A204.1 (cell line): Measurements from ENCODE around the gene OXTR.

Experiments
- FAIRE-seq: peaks from 2 replicates; lab custom pipeline; 2012; peaks lifted over from hg19 to GRCh38; lab: Jason Lieb, UNC

The OXTR gene

DNA sequence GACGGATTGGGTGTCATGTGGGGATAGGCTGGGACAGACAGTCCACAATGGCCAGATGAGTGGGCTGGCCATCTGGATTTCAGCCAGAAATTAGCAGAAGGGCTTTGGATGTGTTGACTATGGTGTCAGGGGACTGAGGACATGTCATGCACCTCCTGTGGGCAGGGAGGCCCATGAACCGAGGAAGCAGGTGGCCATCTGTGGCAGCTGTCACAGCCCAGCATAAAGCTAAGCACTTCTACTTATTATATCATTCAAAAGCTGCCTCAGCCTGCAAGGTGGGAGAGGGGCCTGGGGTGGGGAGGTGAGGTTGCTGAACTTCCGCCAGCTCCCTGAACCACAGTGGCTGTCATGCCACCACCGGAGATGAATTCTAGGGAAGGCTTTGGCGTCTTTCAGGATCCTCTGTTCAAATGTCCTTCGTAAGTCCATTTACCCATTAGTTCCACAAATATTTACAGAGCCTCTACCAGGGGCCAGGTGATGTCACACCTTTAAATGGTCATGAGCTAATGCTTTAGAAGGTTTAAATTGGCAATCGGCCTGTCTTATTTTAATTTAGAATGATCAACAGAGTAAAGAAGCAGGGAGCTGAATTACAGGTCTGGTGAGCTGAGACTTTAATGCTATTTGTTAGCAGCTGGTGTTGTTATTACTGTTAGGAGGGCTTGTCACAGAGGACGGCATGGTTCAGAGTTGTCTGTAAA lies 59.5 kb downstream of the OXTR start:
- FAIRE-seq: no peak

DNA sequence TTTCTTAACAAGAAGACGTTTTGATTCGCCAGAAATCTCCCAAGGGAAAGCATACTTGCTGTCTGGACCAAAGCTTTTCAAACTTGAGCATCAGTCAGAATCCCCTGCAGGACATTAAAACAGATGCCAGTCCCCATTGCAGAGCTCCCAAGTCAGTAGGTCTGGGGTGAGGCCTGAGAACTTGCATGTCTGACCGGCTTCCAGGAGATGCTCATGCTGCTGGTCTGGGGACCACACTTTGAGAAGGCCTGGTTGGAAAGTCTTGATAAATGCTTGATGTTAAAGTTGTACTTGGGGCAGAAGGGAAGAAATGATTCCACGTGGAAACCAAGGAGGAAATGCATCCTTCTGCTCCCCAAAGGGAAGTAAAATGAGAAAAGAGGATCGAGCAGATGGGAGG lies 60.1 kb downstream of the OXTR start:
- FAIRE-seq: no peak

DNA sequence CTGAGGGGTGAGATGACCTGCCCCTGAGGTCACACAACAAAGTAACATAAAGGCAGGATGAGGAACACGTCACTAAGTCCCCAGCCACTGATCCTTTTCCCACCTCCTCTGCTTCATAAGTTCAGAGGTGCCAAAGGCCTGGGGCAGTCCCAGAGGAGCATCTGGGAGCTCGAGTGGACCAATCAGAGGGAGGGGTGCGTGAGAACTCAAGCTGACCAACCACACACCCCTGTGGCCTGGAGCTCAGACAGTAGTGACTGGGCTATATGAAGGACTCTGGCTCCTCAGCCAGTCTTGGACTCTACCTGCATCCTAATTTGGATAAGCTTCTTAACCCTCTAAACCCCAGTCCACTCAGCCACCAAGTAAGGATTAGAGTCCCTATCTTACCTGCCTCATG lies 63.8 kb downstream of the OXTR start:
- FAIRE-seq: no peak

DNA sequence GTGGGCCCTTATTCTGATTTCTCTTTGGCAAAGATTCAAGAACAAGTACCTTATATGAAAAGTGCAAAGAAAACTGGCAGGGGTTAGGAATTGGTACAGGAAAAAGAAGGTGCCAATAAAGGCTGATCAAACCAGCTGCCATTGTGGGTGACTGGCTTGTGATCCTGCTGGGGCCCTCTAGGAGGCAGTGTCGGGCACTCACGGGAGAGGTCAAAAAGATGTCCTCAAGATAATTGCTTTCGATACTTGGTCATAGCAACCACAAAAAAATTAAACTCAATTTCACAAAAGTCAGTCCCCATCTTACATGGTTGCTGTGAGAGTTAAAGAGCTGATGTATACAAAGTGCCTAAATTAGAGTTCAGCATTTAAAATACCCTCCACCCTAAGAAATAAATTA lies 66.9 kb downstream of the OXTR start:
- no peak for FAIRE-seq
